ENCODE results near the gene ARFRP1. TPM values are rescaled to one million over a fixed set of nuclear protein-coding genes. Genes with fewer than 3 reads are reported as not detected.

The ARFRP1 gene
- total and polyA plus RNA-seq, 10 donors = 36.7 to 118 (median 67.3) TPM

GRCh38 chr20:63750807-63751470 is 43.2 kb upstream of the ARFRP1 start:
- Histone ChIP-seq H3K4me3 (peak overlapping the region in 1 of 8 donors; percentile 35), H3K27me3 (replicated peaks in 1 of 7) (no peaks in the 10 kb centered on the region), H3K36me3 (peaks cover 0 to 60% (median 10%) of the 10 kb centered on the region in 6 donors), H3K4me1 (peaks cover 0 to 70% (median 38%) of the 10 kb centered on the region in 6 donors), H3K27ac (peak overlapping the region; percentile 4 to 88 (median 64)), H3K9me3 (no peaks in the 10 kb centered on the region)
- WGBS, 5 donors = 53 to 68% (median 62%) methylated on average over 20 to 26 of the region's 26 CpGs
- TF ChIP-seq POLR2AphosphoS5 (IDR thresholded peaks at IDR 0.05) = peak in 2 of 3 donors; percentile 16 to 35
- TF ChIP-seq CTCF (IDR thresholded peaks at IDR 0.05 in 8 of 11, conservative IDR thresholded peaks at IDR 0.05 in 3 of 11) = no peak
- intact Hi-C loops (cut with DNase I; ENCODE audit: low total_unique reads) = no loop called here
- DNase-seq = peak; percentile 83

GRCh38 chr20:63749597-63750508 is 42.1 kb upstream of the ARFRP1 start:
- H3K36me3 ChIP-seq = peaks cover 0 to 66% (median 11%) of the 10 kb centered on the region in 6 donors
- no peak overlapping the region for H3K4me3 ChIP-seq
- intact Hi-C loops (cut with DNase I; ENCODE audit: low total_unique reads) = no loop called here
- peak; percentile 82 for DNase-seq
- TF ChIP-seq POLR2AphosphoS5 (IDR thresholded peaks at IDR 0.05) (peak in 2 of 3 donors; percentile 58 to 61), CTCF (IDR thresholded peaks at IDR 0.05 in 8 of 11, conservative IDR thresholded peaks at IDR 0.05 in 3 of 11) (no peak)
- H3K27me3 ChIP-seq (replicated peaks in 1 of 7) = no peaks in the 10 kb centered on the region
- H3K9me3 ChIP-seq = no peaks in the 10 kb centered on the region
- peaks cover 0 to 63% (median 30%) of the 10 kb centered on the region in 6 donors for H3K4me1 ChIP-seq
- H3K27ac ChIP-seq = peak overlapping the region in 6 of 8 donors; percentile 20 to 88 (median 73)
- WGBS, 5 donors = 75 to 89% (median 80%) methylated on average over 16 of the region's 16 CpGs

GRCh38 chr20:63748934-63749270 is 41.1 kb upstream of the ARFRP1 start:
- no peak overlapping the region for H3K4me3 ChIP-seq
- WGBS, 5 donors = 82 to 91% (median 88%) methylated on average over 11 of the region's 11 CpGs
- DNase-seq = no peak
- peak overlapping the region in 5 of 8 donors; percentile 22 to 79 (median 59) for H3K27ac ChIP-seq
- intact Hi-C loops (cut with DNase I; ENCODE audit: low total_unique reads) = no loop called here
- TF ChIP-seq POLR2A (IDR thresholded peaks at IDR 0.05) = no peak
- no peak for TF ChIP-seq CTCF (IDR thresholded peaks at IDR 0.05 in 8 of 11, conservative IDR thresholded peaks at IDR 0.05 in 3 of 11)
- no peak for TF ChIP-seq POLR2AphosphoS5 (IDR thresholded peaks at IDR 0.05)
- no peaks in the 10 kb centered on the region for H3K27me3 ChIP-seq (replicated peaks in 1 of 7)
- peaks cover 0 to 73% (median 11%) of the 10 kb centered on the region in 6 donors for H3K36me3 ChIP-seq
- no peaks in the 10 kb centered on the region for H3K9me3 ChIP-seq
- peaks cover 0 to 68% (median 31%) of the 10 kb centered on the region in 6 donors for H3K4me1 ChIP-seq

Measured in spleen (tissue), 11 donors.